Epithelial cell of proximal tubule (primary cell): ENCODE data around the gene WBP1L. TPM values are rescaled to one million over a fixed set of nuclear protein-coding genes. Genes with fewer than 3 reads are reported as not detected.
"Not testable (repeated sequence)": the region's sequence is repeated elsewhere in the genome, so short reads cannot be mapped to it uniquely, and the experiment has no call there.

Experiments used
- DNase-seq: peaks from one replicate; pipeline ENCODE4 v3.0.0-alpha.2; 2011; ENCODE audit warnings: low read depth
- H3K4me3 ChIP-seq: 2 replicates; pipeline ENCODE4 v1.5.1; 2011; ENCODE audit warnings: low read depth, mild to moderate bottlenecking, low read length
- total RNA-seq: library from RNA; depleted of rRNA; stranded (reverse); fragments of >200 nt; gene quantifications from 2 replicates; pipeline ENCODE4 v1.2.3, GENCODE V29; 2015
- TF ChIP-seq, protein P1 (sequence below): conservative IDR thresholded peaks from 2 replicates; pipeline ENCODE4 v1.5.1; 2012; ENCODE audit warnings: low read depth, mild to moderate bottlenecking, low read length

The WBP1L gene
- total RNA-seq, 1 donor from 2014 or later, result 18.4 TPM

- TF ChIP-seq, protein P1, sequence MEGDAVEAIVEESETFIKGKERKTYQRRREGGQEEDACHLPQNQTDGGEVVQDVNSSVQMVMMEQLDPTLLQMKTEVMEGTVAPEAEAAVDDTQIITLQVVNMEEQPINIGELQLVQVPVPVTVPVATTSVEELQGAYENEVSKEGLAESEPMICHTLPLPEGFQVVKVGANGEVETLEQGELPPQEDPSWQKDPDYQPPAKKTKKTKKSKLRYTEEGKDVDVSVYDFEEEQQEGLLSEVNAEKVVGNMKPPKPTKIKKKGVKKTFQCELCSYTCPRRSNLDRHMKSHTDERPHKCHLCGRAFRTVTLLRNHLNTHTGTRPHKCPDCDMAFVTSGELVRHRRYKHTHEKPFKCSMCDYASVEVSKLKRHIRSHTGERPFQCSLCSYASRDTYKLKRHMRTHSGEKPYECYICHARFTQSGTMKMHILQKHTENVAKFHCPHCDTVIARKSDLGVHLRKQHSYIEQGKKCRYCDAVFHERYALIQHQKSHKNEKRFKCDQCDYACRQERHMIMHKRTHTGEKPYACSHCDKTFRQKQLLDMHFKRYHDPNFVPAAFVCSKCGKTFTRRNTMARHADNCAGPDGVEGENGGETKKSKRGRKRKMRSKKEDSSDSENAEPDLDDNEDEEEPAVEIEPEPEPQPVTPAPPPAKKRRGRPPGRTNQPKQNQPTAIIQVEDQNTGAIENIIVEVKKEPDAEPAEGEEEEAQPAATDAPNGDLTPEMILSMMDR, result no peak
- no peak for DNase-seq
- H3K4me3 ChIP-seq, result no peak overlapping the region
Observed at GRCh38 chr10:102819054-102819453, 75.3 kb downstream of the WBP1L start.

DNA sequence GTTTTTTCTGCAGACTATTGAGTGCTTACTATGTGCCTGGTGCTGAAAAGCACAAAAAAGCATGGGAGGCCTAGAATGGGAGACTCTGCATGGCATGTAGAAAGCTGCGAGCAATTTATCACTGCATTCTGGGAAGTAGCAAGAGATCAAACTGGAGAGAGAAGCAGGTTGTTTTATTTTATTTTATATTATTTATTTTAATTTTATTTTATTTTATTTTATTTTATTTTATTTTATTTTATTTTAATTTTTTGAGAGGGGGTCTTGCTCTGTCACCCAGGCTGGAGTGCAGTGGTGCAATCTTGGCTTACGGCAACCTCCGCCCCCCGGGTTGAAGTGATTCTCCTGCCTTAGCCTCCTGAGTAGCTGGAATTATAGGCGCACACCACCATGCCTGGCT, 76.3 kb downstream of the WBP1L start:
- DNase-seq, H3K4me3 ChIP-seq: not testable (repeated sequence)

DNA sequence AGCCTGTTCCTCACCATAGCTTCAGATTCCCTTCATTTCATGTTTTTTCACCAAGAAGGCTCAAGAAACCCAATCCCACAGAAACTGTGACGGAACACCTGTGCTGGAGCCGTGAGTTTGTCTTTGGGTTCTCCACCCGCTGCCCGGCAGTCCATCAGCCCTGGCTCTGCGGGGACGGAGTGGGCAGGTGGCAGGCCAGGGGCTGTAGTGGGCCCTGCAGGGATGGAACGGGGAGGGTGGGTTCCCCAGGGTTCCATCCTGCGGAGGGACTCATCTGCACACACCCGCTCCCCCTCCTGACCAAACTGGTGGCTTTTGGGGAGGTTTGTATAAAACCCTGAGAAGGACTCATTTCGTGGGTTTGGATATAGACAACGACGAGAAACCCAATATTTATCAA, 78.5 kb downstream of the WBP1L start:
- no peak overlapping the region for H3K4me3 ChIP-seq
- DNase-seq, result no peak

DNA sequence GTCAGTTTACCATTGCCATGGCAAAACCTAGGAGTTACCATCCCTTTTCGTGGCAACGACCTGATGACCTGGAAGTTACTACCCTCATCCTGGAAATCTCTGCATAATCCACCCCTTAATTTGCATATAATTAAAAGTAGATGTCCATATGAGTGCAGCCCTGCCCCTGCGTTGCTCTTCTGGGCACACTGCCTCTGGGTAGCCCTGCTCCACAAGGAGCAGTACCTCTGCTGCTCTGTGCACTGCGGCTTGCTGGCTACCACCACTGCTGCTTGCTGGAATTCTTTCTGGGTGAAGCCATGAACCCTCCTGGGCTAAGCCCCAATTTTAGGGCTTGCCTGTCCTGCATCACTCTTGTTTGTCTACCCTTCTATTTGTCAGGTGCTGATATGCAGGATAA, 80.9 kb downstream of the WBP1L start:
- no peak for DNase-seq
- no peak overlapping the region for H3K4me3 ChIP-seq
- TF ChIP-seq, protein P1, result no peak

More for the DNA sequence above, 78.5 kb downstream of the WBP1L start:
- TF ChIP-seq, protein P1, result no peak

DNA sequence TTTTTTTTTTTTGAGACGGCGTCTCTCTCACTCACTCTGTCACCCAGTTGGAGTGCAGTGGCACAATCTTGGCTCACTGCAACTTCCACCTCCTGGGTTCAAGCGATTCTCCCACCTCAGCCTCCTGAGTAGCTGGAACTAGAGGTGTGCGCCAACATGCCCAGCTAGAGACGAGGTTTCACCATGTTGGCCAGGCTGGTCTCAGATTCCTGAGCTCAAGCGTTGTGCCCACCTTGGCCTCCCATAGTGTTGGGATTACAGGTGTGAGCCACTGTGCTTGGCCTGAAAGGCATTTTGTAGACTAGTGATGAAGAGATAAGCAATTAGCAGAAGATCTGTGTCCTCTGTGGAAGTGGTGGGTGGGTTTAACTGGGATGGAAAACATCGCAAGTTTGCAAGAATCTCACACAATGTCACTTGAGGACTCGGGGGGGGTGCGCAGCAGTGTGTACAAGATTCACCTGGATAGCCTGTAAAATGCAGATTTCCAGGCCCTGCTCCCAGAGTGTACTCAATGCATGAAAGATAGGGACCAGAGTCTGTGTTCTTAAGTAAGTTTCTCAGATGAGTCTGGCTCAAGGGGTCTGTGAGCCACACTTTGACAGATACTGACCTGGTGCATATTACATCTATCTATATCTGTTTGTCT, 82.5 kb downstream of the WBP1L start:
- no peak for DNase-seq
- no peak overlapping the region for H3K4me3 ChIP-seq
- TF ChIP-seq, protein P1, result no peak

DNA sequence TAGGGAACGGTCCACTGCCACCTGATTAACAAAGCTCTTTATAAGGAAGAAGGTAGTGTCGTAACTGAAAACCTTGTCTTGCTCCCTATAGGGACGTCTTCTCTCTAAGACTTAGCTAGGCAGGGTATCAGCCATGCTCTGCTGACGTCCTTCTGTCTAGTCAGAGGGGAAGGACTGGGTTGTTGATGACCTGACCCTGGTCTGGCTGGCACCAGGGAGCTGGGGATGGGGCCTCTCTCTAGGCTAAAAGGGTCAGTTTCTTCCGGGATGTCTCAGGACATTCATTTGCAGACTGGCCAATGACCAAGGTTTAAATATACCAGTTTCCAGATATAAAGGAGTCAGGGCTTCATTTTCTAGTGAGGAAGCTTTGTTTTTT, 83.8 kb downstream of the WBP1L start:
- DNase-seq, result no peak
- TF ChIP-seq, protein P1, result no peak
- no peak overlapping the region for H3K4me3 ChIP-seq

DNA sequence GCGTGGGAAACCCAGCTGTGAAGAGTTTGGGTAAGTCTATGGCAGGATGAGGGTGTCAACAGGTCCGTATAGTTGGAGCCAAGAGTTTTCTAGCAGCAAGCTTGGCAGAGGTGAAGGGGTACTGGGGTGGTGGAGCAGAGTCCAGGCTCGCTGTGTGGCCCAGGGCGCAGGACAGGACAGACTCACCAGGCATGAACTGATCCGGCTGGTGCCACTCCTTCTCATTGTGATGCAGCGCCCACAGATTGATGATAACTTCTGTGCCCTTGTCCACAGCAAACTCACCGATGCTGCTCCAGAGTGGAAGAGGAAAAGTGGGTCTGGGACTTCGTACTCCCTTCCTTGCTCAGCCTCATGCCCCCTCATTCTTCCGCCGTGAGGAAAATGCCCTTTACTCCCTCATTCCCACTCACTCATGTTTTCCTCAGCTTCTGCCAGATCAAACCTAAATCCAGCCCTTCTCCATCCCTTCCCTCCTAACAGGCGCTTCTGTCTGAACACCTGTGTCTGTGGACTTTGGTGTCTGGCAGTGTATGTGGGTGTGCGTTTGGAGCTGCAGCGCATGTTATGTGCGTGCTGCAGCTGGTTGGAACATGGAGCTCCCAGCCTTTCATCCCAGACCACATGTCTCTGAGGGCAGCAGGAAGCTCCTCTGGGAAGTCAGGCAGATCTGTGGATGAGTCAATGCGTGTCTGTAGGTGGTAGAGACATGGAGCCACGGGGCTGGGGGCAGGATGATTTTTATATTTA, 87.7 kb downstream of the WBP1L start:
- no peak overlapping the region for H3K4me3 ChIP-seq
- TF ChIP-seq, protein P1, result no peak
- no peak for DNase-seq
